ENCODE data around the gene TCOF1.

The TCOF1 gene, protein sequence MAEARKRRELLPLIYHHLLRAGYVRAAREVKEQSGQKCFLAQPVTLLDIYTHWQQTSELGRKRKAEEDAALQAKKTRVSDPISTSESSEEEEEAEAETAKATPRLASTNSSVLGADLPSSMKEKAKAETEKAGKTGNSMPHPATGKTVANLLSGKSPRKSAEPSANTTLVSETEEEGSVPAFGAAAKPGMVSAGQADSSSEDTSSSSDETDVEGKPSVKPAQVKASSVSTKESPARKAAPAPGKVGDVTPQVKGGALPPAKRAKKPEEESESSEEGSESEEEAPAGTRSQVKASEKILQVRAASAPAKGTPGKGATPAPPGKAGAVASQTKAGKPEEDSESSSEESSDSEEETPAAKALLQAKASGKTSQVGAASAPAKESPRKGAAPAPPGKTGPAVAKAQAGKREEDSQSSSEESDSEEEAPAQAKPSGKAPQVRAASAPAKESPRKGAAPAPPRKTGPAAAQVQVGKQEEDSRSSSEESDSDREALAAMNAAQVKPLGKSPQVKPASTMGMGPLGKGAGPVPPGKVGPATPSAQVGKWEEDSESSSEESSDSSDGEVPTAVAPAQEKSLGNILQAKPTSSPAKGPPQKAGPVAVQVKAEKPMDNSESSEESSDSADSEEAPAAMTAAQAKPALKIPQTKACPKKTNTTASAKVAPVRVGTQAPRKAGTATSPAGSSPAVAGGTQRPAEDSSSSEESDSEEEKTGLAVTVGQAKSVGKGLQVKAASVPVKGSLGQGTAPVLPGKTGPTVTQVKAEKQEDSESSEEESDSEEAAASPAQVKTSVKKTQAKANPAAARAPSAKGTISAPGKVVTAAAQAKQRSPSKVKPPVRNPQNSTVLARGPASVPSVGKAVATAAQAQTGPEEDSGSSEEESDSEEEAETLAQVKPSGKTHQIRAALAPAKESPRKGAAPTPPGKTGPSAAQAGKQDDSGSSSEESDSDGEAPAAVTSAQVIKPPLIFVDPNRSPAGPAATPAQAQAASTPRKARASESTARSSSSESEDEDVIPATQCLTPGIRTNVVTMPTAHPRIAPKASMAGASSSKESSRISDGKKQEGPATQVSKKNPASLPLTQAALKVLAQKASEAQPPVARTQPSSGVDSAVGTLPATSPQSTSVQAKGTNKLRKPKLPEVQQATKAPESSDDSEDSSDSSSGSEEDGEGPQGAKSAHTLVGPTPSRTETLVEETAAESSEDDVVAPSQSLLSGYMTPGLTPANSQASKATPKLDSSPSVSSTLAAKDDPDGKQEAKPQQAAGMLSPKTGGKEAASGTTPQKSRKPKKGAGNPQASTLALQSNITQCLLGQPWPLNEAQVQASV (N-terminal part only)

DNA sequence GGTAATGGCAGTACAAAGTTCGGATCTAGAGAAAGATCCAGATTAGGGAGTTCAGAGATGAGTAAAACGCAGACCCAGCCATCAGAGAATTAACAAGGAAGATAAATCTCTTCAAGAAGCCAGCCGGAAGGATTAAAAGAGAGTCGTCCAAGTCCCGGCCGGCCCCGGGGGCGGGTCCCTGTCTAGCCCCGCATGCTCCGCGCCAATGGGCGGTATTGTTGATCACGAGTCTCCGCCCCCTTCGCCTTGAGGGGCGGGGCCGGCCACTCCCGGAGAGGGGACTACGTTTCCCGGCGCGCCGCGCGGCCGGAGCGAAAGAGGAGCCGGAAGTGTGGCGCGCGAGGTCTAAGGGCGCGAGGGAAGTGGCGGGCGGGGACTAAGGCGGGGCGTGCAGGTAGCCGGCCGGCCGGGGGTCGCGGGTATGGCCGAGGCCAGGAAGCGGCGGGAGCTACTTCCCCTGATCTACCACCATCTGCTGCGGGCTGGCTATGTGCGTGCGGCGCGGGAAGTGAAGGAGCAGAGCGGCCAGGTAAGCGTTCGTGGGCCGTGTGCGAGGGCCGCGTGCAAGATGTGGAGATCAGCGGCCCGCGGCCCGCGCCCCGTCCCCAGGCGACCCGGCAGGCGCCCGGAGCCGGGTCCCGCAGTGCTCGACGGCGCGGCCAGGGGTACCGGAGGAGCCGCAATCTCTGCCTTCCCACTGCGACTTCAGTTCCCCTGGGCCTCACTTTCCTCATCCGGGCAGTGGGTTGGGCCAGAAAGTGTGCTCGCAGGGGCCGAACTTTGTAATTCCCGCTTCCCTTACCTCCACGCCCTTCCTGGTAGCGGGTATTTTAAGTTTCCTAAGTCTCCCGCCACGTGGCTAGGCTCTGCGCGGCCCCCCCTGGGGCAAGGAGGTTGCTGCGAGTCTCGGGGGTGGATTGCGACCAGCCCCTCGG lies at the start of gene TCOF1:
Gene TCOF1, plus strand, starts transcription at position 372 of the 935 bp plus-strand sequence. Its CDS starts 50 bp downstream, at position 422.
- peak; percentile 95 for DNase-seq

DNA sequence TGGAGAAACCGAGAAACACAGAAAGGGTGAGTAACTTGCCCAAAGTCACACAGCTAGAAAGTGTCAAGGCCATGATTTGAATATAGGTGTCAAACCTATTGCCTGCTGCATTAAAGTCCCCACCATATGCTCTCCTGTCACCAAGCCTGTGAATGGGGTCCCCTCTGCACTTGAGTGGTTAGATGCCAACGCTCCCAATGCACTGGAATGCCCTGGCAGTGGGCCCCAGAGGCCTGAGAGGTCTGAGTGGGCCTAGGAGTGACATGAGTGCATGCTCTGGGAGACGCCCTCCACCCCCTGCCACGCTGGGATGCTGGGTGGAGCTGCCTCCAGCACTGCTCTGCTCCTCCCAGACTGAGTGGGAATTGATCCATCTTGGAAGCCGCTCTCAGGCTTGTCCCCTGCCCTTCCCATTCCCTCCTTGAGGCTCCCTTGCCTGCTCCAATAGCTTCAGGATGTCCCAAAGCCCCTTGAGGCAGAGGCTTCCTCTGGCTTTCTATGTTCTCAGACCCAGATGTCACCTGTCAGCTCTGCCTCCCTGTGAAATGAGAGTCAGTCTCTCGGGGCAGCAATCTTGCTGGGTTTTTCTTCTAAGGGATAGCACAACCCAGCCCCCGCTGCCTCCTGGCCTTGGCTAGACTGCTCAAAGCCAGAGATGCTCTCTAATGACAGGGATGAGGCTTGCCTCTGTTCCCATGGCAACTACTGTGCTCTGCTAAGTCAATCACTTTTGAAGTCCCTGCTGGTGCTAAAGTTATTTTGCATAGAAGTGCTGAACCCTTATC lies 48.2 kb upstream of the TCOF1 start:
- DNase-seq = no peak

DNA sequence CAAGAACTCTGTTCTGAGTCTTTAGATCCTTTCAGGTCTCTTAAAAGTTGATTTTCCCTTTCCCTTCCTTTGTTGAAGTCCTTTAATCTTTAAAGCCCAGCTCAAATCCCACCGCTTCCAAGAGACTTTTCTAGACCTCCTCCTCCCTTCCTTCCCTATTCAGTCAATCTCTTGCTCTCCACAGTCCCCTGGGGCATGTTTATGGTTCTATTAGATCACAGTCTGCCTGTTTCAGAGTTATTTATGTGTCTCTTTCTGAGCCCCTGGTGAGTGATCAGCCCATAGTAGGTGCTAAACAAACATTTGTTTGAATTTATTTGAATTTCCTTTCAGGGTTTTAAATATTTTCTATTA lies 47.6 kb upstream of the TCOF1 start:
- DNase-seq = no peak

DNA sequence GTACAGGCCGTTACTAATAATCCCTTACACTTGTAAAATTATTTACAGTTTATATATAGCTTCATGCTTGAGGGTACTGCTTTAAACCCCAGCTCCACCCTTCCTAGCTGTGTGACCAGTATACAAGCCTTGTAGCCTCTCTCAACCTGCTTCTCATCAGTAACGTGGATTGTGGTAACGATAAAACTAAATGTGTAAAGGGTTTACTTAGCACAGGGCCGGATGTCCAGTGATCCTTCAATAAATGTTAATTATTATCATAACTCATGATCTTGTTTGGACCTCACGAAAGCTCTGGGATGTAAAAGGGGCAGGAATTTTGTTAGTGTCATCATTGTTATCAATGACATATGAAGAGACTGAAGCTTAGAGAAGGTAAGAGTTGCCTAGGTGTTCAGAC lies 47.3 kb upstream of the TCOF1 start:
- no peak for DNase-seq

DNA sequence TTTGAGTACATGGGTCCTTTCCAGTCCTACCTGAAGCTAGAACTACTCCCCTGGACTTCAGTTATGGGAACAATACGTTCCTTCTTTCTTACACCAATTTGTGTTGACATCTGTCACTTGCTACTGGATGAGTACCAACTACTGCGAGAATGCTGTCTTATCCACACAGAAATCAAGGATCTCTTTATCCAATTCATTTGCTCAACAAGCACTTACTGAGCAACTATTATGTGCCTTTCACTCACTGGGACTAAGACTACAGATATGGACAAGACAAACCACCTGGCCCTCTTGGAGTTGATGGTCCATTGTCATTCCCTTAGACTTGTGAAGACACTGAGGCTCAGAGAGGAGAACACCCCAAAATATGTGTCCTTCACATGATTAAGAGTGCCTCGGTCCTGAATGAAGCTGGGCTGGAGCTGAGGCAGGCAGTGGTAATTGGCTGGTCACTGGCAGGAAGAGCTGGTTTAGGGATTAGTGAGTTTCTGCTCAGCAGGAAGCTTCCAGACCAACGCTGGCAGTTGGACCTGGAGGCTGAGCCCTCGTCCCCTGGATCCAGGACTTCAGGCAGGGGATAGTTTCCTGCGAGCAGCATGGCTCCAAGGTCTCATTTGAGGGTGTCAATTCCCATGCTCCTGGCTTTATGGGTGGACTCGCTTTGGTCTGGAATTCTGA lies 46.3 kb upstream of the TCOF1 start:
- DNase-seq = no peak

DNA sequence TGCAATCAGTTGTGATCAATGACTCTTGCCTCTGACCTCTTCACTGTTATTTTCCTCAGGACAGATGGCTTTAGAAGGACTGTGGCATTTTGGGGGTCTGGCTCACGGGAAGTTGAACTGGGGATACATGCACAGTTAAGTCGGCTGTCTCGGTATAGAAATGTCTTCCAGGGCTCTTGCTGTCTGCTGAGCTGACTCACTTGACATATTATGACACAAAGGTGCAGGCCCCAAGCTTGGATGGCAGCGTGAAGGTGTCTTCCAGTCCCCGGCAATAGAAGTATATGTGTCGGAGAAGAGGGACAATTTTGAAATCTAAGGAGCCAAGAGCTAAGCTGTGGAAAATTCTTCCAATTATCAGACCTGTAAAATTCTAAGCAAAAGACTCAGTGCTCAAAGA lies 45.0 kb upstream of the TCOF1 start:
- DNase-seq = no peak

DNA sequence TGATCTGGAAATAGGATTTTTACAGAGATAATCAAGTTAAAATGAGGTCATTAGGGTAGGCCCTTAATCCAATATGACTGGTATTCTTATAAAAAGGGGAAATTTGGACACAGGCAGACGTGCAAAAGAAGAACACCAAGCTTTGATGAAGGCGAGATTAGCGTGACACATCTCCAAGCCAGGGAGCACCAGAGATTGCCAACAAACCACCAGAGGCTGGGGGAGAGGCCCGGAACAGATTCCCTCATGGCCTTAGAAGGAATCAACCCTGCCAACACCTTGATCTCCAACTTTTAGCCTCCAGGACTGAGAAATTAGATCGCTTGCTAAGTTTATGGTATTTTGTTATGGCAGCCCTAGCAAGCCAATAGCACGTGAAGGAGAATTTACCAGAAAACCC lies 44.0 kb upstream of the TCOF1 start:
- no peak for DNase-seq

DNA sequence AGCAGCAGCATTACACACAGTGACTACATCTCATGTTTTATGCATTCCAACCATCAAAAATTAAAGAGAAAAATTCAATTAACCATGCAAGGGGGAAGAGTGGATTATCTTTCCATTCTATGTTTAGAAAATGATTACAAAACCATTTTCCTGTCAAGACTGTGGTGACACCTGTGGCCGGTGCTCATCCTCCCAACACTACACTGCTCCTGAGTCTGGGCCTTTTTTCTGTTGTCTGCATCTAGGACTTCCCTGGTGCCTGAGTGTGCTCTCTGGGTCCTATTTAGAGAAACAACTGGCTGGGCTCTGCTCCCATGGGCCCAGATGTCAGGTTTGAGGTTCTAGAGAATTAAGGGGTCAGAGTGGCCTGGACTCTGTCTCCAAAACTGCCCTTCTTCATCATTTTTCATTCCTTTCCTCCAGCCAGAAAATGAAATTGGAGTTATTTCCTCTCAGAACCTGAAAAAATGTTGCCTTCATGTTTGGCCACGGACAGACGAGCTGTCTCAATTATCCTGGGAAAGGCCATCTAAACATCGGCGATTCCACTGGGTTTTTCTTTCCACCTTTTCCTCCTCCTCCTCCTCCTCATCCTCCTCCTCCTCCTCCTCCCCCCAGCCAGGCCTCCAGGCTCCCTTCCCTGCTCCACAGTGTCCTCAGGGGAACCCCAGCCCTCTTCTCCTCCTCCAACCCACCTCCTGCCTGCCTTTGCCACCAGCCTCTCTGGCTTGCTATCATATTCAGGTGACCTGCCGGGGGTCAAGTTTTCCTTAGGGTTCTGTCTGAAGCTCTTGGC lies 43.4 kb upstream of the TCOF1 start:
- no peak for DNase-seq

DNA sequence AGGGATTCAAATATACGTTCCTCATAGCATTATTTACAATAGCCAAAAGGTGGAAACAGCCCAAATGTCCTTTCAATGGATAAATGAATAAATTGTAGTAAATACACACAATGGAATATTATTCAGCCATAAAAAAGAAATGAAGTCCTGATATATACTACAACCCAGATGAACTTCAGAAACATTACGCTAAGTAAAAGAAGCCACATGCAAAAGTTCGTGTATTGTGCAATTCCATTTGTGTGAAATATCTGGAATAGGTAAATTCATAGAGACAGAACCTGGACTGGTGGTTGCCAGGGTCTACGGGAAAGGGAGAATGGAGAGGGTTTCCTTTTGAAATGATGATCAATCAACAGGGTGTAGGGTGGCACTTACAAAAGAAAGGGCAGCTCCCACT lies 42.3 kb upstream of the TCOF1 start:
- DNase-seq = no peak

DNA sequence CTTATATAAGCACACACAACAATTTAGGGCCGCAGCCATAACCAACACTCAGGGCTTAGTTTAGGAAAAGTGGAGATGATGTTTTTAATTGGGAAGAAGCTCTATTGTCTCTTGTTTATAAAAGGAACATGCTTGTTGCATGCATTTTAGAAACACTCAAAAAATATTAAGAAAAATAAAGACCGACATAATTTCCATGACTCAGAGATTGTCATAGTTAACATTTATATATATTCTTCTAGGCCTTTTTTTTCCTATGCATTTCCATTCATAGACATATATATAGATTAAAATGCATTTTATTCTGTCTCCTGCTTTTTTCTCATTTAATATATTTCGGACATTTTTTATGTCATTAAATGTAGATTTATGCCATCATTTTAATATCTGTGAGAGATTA lies 41.2 kb upstream of the TCOF1 start:
- no peak for DNase-seq

DNA sequence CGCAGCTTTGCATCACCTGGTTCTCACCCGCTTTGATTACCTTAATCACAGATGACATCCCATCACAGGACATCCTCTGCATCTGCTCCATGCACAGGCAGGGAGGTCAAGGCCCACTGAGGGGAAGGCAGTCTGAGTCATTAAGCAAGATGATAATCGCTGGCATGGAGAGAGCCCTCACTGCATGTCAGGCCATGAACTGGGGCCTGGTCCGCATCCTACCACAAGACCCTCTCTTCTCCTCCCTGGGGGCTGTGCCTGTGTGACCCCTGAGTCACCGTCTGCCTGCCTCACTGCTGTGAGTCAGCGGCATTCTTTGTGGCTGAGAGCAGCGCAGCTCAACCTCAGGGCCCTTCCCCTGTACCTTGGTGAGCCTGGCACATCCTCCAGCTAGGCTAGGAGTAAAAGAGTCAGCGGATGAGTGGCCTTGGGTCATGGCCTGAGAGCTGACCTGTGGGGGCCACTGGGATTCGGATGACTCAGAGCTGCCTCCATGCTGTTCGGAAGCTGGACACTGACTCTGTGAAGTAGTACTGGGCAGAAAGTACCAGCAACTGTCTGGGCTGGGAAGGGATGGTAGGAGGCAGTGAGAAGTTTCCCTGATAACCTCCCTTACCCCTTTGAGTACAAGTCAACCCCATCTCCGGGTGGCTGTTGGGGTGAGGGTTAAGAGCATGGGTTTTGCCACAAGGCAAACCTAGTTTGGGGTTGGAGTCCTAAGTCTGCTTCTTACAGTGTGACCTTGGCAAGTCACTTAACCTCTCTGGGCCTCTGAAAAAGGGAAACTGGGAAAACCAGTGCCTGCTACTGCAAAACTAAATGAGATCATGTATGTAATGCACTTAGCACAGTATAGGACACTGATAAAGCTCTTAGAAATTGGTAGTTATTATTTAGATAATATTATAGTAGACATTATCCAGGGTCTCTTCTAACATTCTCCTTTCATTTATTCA lies 40.2 kb upstream of the TCOF1 start:
- DNase-seq = peak; percentile 96

DNA sequence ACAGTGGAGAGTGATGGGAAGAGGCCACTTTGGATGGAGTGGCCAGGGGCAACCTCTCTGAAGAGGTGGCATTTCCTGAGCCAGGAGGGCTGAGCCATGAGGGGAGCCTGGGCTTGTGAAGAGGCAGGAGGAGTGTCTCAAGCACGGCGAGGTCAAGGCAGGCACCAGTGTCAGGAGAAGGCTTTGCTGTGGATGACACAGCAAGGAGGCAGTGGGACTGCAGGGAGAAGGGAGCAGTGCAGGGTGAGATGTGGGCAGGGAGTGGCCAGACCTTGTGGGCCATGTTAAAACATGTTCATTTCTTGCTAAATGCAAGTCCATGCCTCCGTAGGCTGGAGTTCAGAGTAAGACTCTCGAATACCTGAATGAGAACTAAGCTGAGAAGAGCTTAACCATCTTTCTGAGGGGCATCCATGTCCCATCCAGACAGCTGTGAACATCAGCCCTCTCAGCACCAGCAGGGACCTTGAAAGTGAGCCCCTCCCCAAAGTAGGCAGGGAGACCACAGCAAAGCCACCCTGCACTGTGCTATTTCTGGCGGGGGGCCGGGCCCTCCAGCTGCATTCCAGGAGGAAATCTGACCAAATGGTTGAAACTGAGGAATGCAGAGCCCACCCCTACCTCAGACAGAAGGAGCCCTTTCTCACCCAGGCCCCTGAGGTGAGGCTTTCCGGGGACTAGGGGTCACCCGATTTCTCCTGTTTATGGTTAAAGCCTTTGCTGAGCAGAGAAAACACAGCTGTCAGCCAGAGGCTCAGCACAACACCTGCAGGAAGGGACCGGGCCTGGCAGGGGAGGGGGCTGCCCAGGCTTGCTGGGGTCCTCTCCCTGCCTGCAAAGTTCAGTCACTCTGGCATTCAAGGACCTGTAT lies 38.6 kb upstream of the TCOF1 start:
- DNase-seq = no peak

DNA sequence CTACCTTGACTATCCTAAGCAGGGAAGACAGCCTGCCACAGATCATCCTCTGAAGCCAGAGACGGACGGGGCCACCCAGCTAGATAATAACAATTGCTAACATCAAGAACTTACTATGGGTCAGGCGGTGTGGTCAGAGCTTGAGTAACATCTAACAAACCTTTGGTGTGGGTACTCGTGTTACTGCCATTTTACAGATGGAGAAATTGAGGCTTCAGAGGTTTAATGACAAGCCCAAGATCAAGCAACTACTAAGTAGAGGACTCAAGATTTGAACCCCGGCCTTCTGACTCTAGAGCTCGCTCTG lies 38.1 kb upstream of the TCOF1 start:
- DNase-seq = no peak

DNA sequence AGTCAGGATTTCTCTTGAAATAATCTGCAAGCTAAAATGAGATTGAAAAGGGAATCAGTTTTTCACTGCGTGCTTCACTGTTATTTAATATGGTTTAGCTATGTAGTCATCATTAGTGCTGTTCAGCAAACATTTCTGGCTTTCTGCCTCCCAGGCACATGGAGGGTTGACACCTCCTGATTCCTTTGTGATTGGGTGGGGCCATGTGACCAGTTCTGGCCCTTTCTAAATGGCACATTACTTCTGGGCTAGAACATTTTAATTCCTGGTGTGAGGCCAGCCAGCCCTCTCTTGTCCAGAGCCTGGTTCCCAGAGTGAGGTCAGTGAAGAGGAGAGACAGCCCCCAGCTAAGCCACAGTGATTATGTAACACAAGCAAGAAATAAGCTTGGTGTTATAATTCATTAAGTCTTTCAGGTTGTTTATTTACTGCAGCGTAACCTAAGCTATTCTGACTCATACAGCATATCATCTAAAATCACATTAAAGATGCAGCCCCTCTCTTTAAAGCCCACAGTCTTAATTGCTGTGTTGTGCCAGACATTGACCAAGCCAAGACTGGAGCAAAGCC lies 37.4 kb upstream of the TCOF1 start:
- DNase-seq = peak; percentile 75

DNA sequence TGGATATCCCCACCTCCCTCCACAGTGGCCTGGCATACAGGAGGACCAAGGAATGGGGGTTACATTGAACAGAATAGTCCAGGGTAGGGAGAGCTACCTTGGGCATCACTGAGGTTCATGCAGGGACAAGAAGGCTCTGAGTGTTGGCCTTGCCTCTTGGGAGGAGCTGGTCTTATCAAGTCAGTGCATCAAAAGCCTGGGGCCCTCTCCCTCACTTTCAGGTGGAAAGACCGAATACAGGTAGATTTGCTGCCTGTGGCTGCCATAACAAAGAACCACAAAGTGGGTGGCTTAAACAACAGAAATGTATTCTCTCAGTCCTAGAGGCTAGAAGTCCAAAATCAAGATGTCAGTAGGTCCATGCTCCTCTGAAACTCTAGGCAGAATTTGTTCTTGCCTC lies 36.3 kb upstream of the TCOF1 start:
- no peak for DNase-seq

DNA sequence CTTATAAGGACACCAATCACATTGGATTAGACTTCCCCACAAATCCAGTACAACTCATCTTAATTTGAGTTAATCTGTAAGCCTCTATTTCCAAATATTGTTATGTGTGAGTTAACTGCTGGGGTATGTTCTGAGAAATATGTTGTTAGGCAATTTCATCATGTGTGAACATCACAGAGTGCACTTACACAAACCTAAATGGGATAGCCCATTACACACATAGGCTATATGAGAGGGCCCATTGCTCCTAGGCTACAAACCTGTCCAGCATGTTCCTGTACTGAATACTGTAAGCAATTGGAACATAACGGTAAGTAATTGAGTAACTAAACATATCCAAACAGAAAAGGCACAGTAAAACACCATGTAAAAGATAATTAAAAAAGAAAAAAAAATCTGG lies 35.7 kb upstream of the TCOF1 start:
- DNase-seq = peak; percentile 22

DNA sequence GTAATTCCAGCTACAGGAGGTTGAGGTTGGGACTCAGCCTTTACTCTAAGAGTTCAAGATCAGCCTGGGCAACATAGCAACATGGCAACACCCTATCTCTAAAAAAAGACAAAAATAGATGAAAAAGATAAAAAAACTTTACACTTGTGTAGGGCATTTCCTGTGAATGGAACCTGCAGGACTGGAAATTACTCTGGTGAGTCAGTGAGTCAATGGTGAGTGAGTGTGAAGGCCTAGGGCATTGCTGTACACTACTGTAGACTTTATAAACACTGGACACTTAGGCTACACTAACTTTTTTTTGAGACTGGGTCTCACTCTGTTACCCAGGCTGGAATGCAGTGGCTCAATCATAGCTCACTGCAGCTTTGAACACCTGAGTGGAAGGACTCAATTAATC lies 35.3 kb upstream of the TCOF1 start:
- peak; percentile 55 for DNase-seq

Data from fibroblast of skin of right biceps (primary cell).